Right lobe of liver (tissue), 4 donors: ENCODE results near the gene SLC32A1.

Experiments
- CTCF ChIP-seq, 4 donors: fragments of 200-600 bp in 3 of 4; fragments of 450-650 bp in 1 of 4; IDR thresholded peaks; one replicate each; pipeline versions ENCODE4 v1.5.1 to v1.8.0; 2016 to 2022; ENCODE audit warnings: antibody characterized with exemption in 4 of 4, mild to moderate bottlenecking in 2 of 4
- POLR2A ChIP-seq: fragments of 450-650 bp; IDR thresholded peaks from one replicate; pipeline ENCODE4 v1.6.1; 2017; ENCODE audit warnings: antibody characterized with exemption, mild to moderate bottlenecking
- donor health status: DM: no; HTN: no; CAD: no.
- donor health status: DM: no; HTN: no; CAD: no.
- donor health status: DM: no; HTN: yes; CAD: no.

- TF ChIP-seq POLR2A (no peak), CTCF (IDR thresholded peaks at IDR 0.05) (no peak)
These were observed 38.3 kb upstream of the SLC32A1 start for GRCh38 chr20:38685853-38686473.
